ACC112 (cell line): ENCODE data around the gene NDUFB8.

Experiments used
- H2AFZ ChIP-seq: fragments of 200-600 bp; sonication (generic); one replicate; pipeline ENCODE4 v1.6.0; 2017; ENCODE audit warnings: antibody characterized with exemption, low read length; ENCODE audit not compliant: unreplicated experiment
- H3K27ac ChIP-seq: fragments of 200-600 bp; sonication (generic); 2 replicates; pipeline ENCODE4 v1.5.1; 2014; ENCODE audit warnings: low read depth, mild to moderate bottlenecking, antibody characterized with exemption, low read length, moderate library complexity
- H3K27me3 ChIP-seq: fragments of 200-600 bp; sonication (generic); 2 replicates; pipeline ENCODE4 v1.6.1; 2014; ENCODE audit warnings: mild to moderate bottlenecking, antibody characterized with exemption, low read length, moderate library complexity, mixed read lengths; ENCODE audit not compliant: insufficient read depth
- H3K36me3 ChIP-seq: fragments of 200-600 bp; sonication (generic); 2 replicates; pipeline ENCODE4 v1.6.1; 2016; ENCODE audit warnings: mild to moderate bottlenecking, antibody characterized with exemption, low read length, moderate library complexity, mixed read lengths; ENCODE audit not compliant: insufficient read depth
- H3K4me1 ChIP-seq: fragments of 200-600 bp; sonication (generic); one replicate; pipeline ENCODE4 v1.6.1; 2016; ENCODE audit warnings: low read length, mixed read lengths; ENCODE audit not compliant: insufficient read depth, unreplicated experiment, control insufficient read depth
- H3K4me3 ChIP-seq: fragments of 200-600 bp; sonication (generic); 2 replicates; pipeline ENCODE4 v1.5.1; 2014; ENCODE audit warnings: mild to moderate bottlenecking, low read depth, low read length
- H3K79me2 ChIP-seq: fragments of 200-600 bp; sonication (generic); one replicate; pipeline ENCODE4 v1.6.0; 2016; ENCODE audit warnings: low read length; ENCODE audit not compliant: control insufficient read depth, unreplicated experiment, insufficient read depth

The NDUFB8 gene

GRCh38 chr10:100485801-100486495 lies 43.7 kb downstream of the NDUFB8 start:
- H2AFZ ChIP-seq: no peak overlapping the region
- peaks cover 15% of the 10 kb centered on the region for H3K27me3 ChIP-seq
- H3K36me3 ChIP-seq: no peaks in the 10 kb centered on the region; the same call in 1 of the 2 replicates
- no peak overlapping the region for H3K27ac ChIP-seq
- peaks cover 5% of the 10 kb centered on the region for H3K4me1 ChIP-seq
- no peak overlapping the region for H3K4me3 ChIP-seq
- H3K79me2 ChIP-seq: no peaks in the 10 kb centered on the region

DNA sequence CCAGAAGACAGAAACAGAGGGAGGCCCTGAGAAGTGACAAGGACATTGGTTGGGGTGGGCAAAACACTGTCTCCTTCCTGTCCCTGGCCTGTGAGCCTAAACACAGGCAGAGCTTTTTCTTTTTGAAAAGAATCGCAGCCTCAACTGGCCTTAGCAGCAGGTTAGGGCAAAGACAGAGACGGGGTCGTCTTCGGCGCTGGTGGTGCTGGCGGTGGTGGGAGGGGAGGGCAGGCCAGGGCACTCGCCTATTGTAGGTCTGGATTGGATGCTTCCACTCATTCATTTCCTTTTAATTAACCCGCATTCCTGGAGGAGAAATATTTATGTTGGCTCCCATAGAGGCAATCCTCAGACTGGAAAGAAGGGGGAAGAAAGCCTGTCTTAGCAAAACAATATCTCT lies 44.3 kb downstream of the NDUFB8 start:
- H3K27ac ChIP-seq: no peak overlapping the region
- no peak overlapping the region for H2AFZ ChIP-seq
- H3K4me1 ChIP-seq: peaks cover 5% of the 10 kb centered on the region
- no peaks in the 10 kb centered on the region for H3K79me2 ChIP-seq
- H3K4me3 ChIP-seq: no peak overlapping the region
- H3K27me3 ChIP-seq: peaks cover 21% of the 10 kb centered on the region
- H3K36me3 ChIP-seq: no peaks in the 10 kb centered on the region; the same call in 1 of the 2 replicates

DNA sequence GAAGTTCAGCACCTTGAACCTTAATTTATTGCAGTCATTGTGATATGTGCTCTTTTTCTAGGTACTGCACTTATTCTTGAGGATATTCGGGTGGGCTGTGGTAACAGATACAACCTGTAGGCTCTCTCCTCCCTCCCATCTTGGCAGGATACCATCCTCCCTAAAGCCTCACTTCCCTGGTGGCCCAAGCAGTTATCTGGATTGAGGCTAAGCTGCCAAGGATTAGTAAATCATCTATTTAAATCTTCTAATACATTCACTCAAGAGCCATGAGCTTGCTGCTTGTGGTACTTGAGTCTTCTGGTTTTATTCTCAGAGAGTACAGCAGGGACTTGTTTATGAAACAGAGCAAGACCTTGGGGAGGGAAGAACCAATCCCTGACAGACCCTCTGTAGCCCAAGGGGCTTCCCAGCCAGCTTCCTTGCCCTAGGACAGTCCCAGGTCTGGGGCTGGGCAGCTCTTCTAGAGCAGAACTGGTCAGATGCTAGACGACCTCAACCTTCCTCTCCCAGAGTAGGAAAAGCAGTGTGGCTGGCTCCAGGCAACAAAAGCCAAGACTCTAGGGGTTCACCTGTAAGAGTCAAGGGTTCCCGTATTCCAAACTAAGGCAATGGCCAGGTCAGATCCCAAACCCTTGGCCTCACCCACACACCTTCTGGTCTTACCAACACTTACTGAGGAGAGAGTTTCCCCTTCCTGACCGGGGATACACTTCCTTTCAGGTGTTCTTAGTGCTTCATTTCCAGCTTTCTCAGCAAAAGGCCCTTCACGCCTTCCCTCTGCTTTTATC lies 45.6 kb downstream of the NDUFB8 start:
- H2AFZ ChIP-seq: no peak overlapping the region
- no peak overlapping the region for H3K4me3 ChIP-seq
- H3K27me3 ChIP-seq: peaks cover 34% of the 10 kb centered on the region
- H3K27ac ChIP-seq: no peak overlapping the region
- H3K36me3 ChIP-seq: no peaks in the 10 kb centered on the region
- no peaks in the 10 kb centered on the region for H3K79me2 ChIP-seq
- peaks cover 5% of the 10 kb centered on the region for H3K4me1 ChIP-seq

- H3K36me3 ChIP-seq: no peaks in the 10 kb centered on the region
- no peaks in the 10 kb centered on the region for H3K79me2 ChIP-seq
- H2AFZ ChIP-seq: no peak overlapping the region
- H3K4me1 ChIP-seq: peaks cover 5% of the 10 kb centered on the region
- H3K27me3 ChIP-seq: peaks cover 43% of the 10 kb centered on the region
- H3K4me3 ChIP-seq: no peak overlapping the region
- H3K27ac ChIP-seq: no peak overlapping the region
Measured at GRCh38 chr10:100482834-100483185, 46.9 kb downstream of the NDUFB8 start.

DNA sequence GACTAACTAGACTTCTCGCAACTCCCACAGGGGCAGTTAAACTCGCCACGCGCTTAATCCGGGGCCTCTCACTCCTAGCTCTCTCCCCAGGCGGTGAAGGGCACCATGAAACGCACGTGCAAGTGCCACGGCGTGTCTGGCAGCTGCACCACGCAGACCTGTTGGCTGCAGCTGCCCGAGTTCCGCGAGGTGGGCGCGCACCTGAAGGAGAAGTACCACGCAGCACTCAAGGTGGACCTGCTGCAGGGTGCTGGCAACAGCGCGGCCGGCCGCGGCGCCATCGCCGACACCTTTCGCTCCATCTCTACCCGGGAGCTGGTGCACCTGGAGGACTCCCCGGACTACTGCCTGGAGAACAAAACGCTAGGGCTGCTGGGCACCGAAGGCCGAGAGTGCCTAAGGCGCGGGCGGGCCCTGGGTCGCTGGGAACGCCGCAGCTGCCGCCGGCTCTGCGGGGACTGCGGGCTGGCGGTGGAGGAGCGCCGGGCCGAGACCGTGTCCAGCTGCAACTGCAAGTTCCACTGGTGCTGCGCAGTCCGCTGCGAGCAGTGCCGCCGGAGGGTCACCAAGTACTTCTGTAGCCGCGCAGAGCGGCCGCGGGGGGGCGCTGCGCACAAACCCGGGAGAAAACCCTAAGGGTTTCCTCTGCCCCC lies 47.4 kb downstream of the NDUFB8 start:
- H3K4me3 ChIP-seq: peak overlapping the region; percentile 64
- no peak overlapping the region for H3K27ac ChIP-seq
- no peaks in the 10 kb centered on the region for H3K79me2 ChIP-seq
- peaks cover 43% of the 10 kb centered on the region for H3K27me3 ChIP-seq
- H3K4me1 ChIP-seq: peaks cover 5% of the 10 kb centered on the region
- no peak overlapping the region for H2AFZ ChIP-seq
- no peaks in the 10 kb centered on the region for H3K36me3 ChIP-seq

- peak overlapping the region; percentile 64 for H3K4me3 ChIP-seq
- no peak overlapping the region for H3K27ac ChIP-seq
- H3K79me2 ChIP-seq: no peaks in the 10 kb centered on the region
- no peak overlapping the region for H2AFZ ChIP-seq
- peaks cover 43% of the 10 kb centered on the region for H3K27me3 ChIP-seq
- no peaks in the 10 kb centered on the region for H3K36me3 ChIP-seq
- peaks cover 5% of the 10 kb centered on the region for H3K4me1 ChIP-seq
Measured at GRCh38 chr10:100481462-100482081, 48.1 kb downstream of the NDUFB8 start.

- Histone ChIP-seq H3K27me3 (peaks cover 43% of the 10 kb centered on the region), H2AFZ (no peak overlapping the region), H3K27ac (no peak overlapping the region), H3K79me2 (no peaks in the 10 kb centered on the region), H3K36me3 (no peaks in the 10 kb centered on the region), H3K4me1 (peaks cover 5% of the 10 kb centered on the region), H3K4me3 (no peak overlapping the region)
Measured at GRCh38 chr10:100480002-100480401, 49.7 kb downstream of the NDUFB8 start.

GRCh38 chr10:100479037-100479436 lies 50.6 kb downstream of the NDUFB8 start:
- Histone ChIP-seq H3K36me3 (no peaks in the 10 kb centered on the region), H3K4me3 (no peak overlapping the region), H2AFZ (no peak overlapping the region), H3K27ac (no peak overlapping the region), H3K79me2 (no peaks in the 10 kb centered on the region), H3K4me1 (peaks cover 5% of the 10 kb centered on the region), H3K27me3 (peaks cover 45% of the 10 kb centered on the region)

- Histone ChIP-seq H3K36me3 (no peaks in the 10 kb centered on the region), H3K79me2 (no peaks in the 10 kb centered on the region), H3K4me1 (peaks cover 5% of the 10 kb centered on the region), H3K27me3 (peaks cover 41% of the 10 kb centered on the region), H2AFZ (no peak overlapping the region), H3K4me3 (no peak overlapping the region), H3K27ac (no peak overlapping the region)
Measured at GRCh38 chr10:100477970-100478369, 51.7 kb downstream of the NDUFB8 start.
